ENCODE data around the gene FUT4.
"Not testable (repeated sequence)": the region's sequence is repeated elsewhere in the genome, so short reads cannot be mapped to it uniquely, and the experiment has no call there.

The FUT4 gene

GRCh38 chr11:94544646-94545263 is 1.0 kb downstream of the FUT4 start:
- no peaks in the 10 kb centered on the region for H3K27me3 ChIP-seq (ENCODE audit: low read depth)
- no peaks in the 10 kb centered on the region for H3K9me3 ChIP-seq
- peak overlapping the region; percentile 48 for H3K4me3 ChIP-seq
- H3K4me1 ChIP-seq, result peaks cover 15% of the 10 kb centered on the region
- H3K36me3 ChIP-seq (replicated peaks), result no peaks in the 10 kb centered on the region; the same call in none of the 2 replicates
- peak in 1 of 2 experiments; percentile 43 for DNase-seq (ENCODE audit: low spot score in 2 of 2)
- in situ Hi-C loops (cut with MboI; ENCODE audit: low sequenced_read_pairs), result no loop called here

- DNase-seq (ENCODE audit: low spot score in 2 of 2), result peak; percentile 4 to 45
- in situ Hi-C loops (cut with MboI; ENCODE audit: low sequenced_read_pairs), result no loop called here
- peak overlapping the region; percentile 48 for H3K4me3 ChIP-seq
These were observed 1.8 kb downstream of the FUT4 start for GRCh38 chr11:94545264-94546161.

GRCh38 chr11:94546162-94546470 is 2.4 kb downstream of the FUT4 start:
- in situ Hi-C loops (cut with MboI; ENCODE audit: low sequenced_read_pairs), result no loop called here
- H3K4me3 ChIP-seq, result peak overlapping the region; percentile 48
- H3K4me1 ChIP-seq, result peaks cover 15% of the 10 kb centered on the region
- no peaks in the 10 kb centered on the region; the same call in none of the 2 replicates for H3K36me3 ChIP-seq (replicated peaks)
- DNase-seq (ENCODE audit: low spot score in 2 of 2), result peak; percentile 33 to 75
- H3K27me3 ChIP-seq (ENCODE audit: low read depth), result no peaks in the 10 kb centered on the region
- H3K9me3 ChIP-seq, result no peaks in the 10 kb centered on the region

More at GRCh38 chr11:94545264-94546161, 1.8 kb downstream of the FUT4 start:
- Histone ChIP-seq H3K9me3 (no peaks in the 10 kb centered on the region), H3K4me1 (peaks cover 15% of the 10 kb centered on the region), H3K36me3 (replicated peaks) (no peaks in the 10 kb centered on the region; the same call in none of the 2 replicates), H3K27me3 (ENCODE audit: low read depth) (no peaks in the 10 kb centered on the region)

GRCh38 chr11:94546886-94547285 is 3.2 kb downstream of the FUT4 start:
- peak overlapping the region; percentile 48 for H3K4me3 ChIP-seq
- H3K36me3 ChIP-seq (replicated peaks), result no peaks in the 10 kb centered on the region; the same call in none of the 2 replicates
- no peaks in the 10 kb centered on the region for H3K27me3 ChIP-seq (ENCODE audit: low read depth)
- peaks cover 15% of the 10 kb centered on the region for H3K4me1 ChIP-seq
- in situ Hi-C loops (cut with MboI; ENCODE audit: low sequenced_read_pairs), result no loop called here
- peak; percentile 17 for DNase-seq (ENCODE audit: low spot score in 2 of 2)
- H3K9me3 ChIP-seq, result no peaks in the 10 kb centered on the region

- no peaks in the 10 kb centered on the region for H3K27me3 ChIP-seq (ENCODE audit: low read depth)
- in situ Hi-C loops (cut with MboI; ENCODE audit: low sequenced_read_pairs), result no loop called here
These were observed 5.4 kb downstream of the FUT4 start for GRCh38 chr11:94549146-94549545.

GRCh38 chr11:94550513-94550912 is 6.8 kb downstream of the FUT4 start:
- Histone ChIP-seq H3K4me1 (peaks cover 15% of the 10 kb centered on the region), H3K4me3 (no peak overlapping the region), H3K36me3 (replicated peaks) (no peaks in the 10 kb centered on the region; the same call in none of the 2 replicates), H3K27me3 (ENCODE audit: low read depth) (no peaks in the 10 kb centered on the region), H3K9me3 (no peaks in the 10 kb centered on the region)
- no peak for DNase-seq (ENCODE audit: low spot score in 2 of 2)
- in situ Hi-C loops (cut with MboI; ENCODE audit: low sequenced_read_pairs), result no loop called here

More at GRCh38 chr11:94549146-94549545, 5.4 kb downstream of the FUT4 start:
- Histone ChIP-seq H3K36me3 (replicated peaks) (no peaks in the 10 kb centered on the region; the same call in none of the 2 replicates), H3K4me1 (peaks cover 15% of the 10 kb centered on the region), H3K4me3 (no peak overlapping the region), H3K9me3 (no peaks in the 10 kb centered on the region)
- no peak for DNase-seq (ENCODE audit: low spot score in 2 of 2)

- in situ Hi-C loops (cut with MboI; ENCODE audit: low sequenced_read_pairs), result no loop called here
- DNase-seq (ENCODE audit: low spot score in 2 of 2), result no peak
- Histone ChIP-seq H3K27me3 (ENCODE audit: low read depth) (no peaks in the 10 kb centered on the region), H3K36me3 (replicated peaks) (no peaks in the 10 kb centered on the region), H3K4me3 (no peak overlapping the region), H3K9me3 (no peaks in the 10 kb centered on the region), H3K4me1 (0 out of 2 replicates have a peak, but pooled peaks cover 3% of the 10 kb centered on the region)
These were observed 10.2 kb downstream of the FUT4 start for GRCh38 chr11:94553938-94554337.

GRCh38 chr11:94555752-94556329 is 12.1 kb downstream of the FUT4 start:
- H3K9me3 ChIP-seq; in situ Hi-C loops (cut with MboI; ENCODE audit: low sequenced_read_pairs); H3K27me3 ChIP-seq (ENCODE audit: low read depth); H3K4me1 ChIP-seq; DNase-seq (ENCODE audit: low spot score in 2 of 2); H3K36me3 ChIP-seq (replicated peaks); H3K4me3 ChIP-seq: not testable (repeated sequence)

GRCh38 chr11:94557421-94557820 is 13.7 kb downstream of the FUT4 start:
- no peak for DNase-seq (ENCODE audit: low spot score in 2 of 2)
- Histone ChIP-seq H3K36me3 (replicated peaks) (no peaks in the 10 kb centered on the region), H3K4me1 (0 out of 2 replicates have a peak, but pooled peaks cover 3% of the 10 kb centered on the region), H3K4me3 (no peak overlapping the region), H3K27me3 (ENCODE audit: low read depth) (no peaks in the 10 kb centered on the region), H3K9me3 (no peaks in the 10 kb centered on the region)
- in situ Hi-C loops (cut with MboI; ENCODE audit: low sequenced_read_pairs), result no loop called here

GRCh38 chr11:94557992-94558391 is 14.3 kb downstream of the FUT4 start:
- no peaks in the 10 kb centered on the region for H3K27me3 ChIP-seq (ENCODE audit: low read depth)
- no peak overlapping the region for H3K4me3 ChIP-seq
- no peaks in the 10 kb centered on the region for H3K36me3 ChIP-seq (replicated peaks)
- no peak for DNase-seq (ENCODE audit: low spot score in 2 of 2)
- in situ Hi-C loops (cut with MboI; ENCODE audit: low sequenced_read_pairs), result no loop called here
- H3K9me3 ChIP-seq, result no peaks in the 10 kb centered on the region
- 0 out of 2 replicates have a peak, but pooled peaks cover 3% of the 10 kb centered on the region for H3K4me1 ChIP-seq

GRCh38 chr11:94558468-94558867 is 14.7 kb downstream of the FUT4 start:
- no peak for DNase-seq (ENCODE audit: low spot score in 2 of 2)

GRCh38 chr11:94558932-94559331 is 15.2 kb downstream of the FUT4 start:
- 0 out of 2 replicates have a peak, but pooled peaks cover 3% of the 10 kb centered on the region for H3K4me1 ChIP-seq
- H3K9me3 ChIP-seq, result no peaks in the 10 kb centered on the region
- no peaks in the 10 kb centered on the region for H3K36me3 ChIP-seq (replicated peaks)
- no peak for DNase-seq (ENCODE audit: low spot score in 2 of 2)
- H3K4me3 ChIP-seq, result no peak overlapping the region
- H3K27me3 ChIP-seq (ENCODE audit: low read depth), result no peaks in the 10 kb centered on the region
- in situ Hi-C loops (cut with MboI; ENCODE audit: low sequenced_read_pairs), result no loop called here

More at GRCh38 chr11:94558468-94558867, 14.7 kb downstream of the FUT4 start:
- no peaks in the 10 kb centered on the region for H3K27me3 ChIP-seq (ENCODE audit: low read depth)
- in situ Hi-C loops (cut with MboI; ENCODE audit: low sequenced_read_pairs), result no loop called here
- H3K4me3 ChIP-seq, result no peak overlapping the region
- 0 out of 2 replicates have a peak, but pooled peaks cover 3% of the 10 kb centered on the region for H3K4me1 ChIP-seq
- no peaks in the 10 kb centered on the region for H3K36me3 ChIP-seq (replicated peaks)
- H3K9me3 ChIP-seq, result no peaks in the 10 kb centered on the region

GRCh38 chr11:94559361-94559760 is 15.6 kb downstream of the FUT4 start:
- DNase-seq (ENCODE audit: low spot score in 2 of 2), result no peak
- Histone ChIP-seq H3K27me3 (ENCODE audit: low read depth) (no peaks in the 10 kb centered on the region), H3K9me3 (no peaks in the 10 kb centered on the region), H3K4me1 (0 out of 2 replicates have a peak, but pooled peaks cover 3% of the 10 kb centered on the region), H3K36me3 (replicated peaks) (no peaks in the 10 kb centered on the region), H3K4me3 (no peak overlapping the region)
- in situ Hi-C loops (cut with MboI; ENCODE audit: low sequenced_read_pairs), result no loop called here
